NCI-H510A (cell line): ENCODE data around the gene UBA6.
A peak's percentile ranks its signal among the peaks of the same experiment; 100 is the strongest.

Source experiments
- DNase-seq: peaks from one replicate; lab custom pipeline; 2025; lab: John Stamatoyannopoulos, UW

The UBA6 gene

DNA sequence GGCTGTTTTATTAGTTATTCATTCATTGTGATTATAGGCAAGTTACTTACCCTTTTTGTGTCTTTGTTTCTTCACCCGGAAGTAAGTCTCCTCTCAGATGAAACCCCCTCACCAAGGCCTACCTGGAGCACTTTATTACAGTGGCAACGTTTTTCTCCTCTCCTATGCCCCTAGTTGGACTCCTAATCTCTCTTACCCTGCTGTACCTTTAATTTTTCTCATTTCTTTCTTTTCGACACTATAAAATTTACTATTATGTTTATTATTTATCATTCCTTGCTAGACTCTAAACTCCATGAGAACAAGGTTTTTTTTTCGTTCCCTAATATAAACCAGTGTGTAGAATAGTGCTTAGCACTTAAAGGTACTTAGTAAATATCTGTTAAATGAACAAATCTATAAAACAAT is 124.9 kb downstream of the UBA6 start:
- no peak for DNase-seq

DNA sequence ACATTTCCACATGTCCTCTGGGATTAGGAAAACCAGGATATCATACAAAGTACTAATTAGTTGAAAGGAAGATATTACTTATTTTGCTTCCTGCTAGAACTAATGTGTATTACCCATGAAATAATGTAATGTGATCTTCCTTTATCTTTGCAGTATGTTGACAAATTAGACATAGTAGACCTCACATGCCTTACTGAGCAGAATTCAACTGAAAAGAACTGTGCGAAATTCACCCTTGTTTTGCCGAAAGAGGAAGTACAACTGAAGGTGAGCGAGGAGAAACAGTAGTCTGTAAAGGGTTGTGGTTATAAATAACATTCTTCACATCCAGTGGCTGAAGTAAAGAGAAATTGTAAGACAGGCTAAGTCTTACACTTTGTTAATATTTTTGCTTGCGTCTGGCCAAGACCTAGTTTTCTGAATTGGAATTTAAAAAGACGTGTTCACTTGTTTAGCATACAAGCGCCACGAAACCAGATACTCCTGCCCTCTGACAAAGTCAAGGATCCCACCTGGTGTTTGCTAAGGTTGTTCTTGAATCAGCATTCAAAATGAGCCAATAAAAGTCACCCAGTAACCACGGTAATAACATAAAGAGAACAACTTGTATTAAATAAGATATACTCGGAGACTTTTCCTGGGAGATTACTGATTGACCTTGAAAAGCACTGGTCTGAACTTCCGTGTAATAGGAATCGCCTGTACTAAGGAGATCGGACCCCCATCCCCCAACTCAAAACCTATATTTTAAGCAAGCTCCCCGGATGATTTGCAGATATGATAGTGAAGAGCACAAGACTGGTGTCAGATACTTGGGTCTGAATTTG is 125.5 kb downstream of the UBA6 start:
- peak; percentile 75 for DNase-seq

DNA sequence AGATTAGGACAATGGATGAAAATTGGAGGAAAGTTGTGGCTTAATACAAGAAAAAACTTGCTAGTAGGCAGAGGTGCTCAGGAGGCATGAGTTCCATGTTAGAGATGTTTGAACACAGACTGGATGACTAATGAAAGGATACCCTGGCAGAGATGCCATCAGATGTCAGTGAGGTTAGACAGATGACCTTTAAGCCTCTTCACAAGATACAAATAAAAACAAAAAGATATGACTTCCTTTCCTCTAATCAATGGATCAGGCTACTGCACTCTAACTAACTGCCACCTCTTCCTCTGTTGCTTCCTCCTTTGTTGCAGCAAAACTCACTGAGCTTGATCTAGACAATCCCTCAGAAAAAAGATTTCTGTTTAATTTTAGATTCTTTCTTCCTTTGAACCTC is 127.8 kb downstream of the UBA6 start:
- no peak for DNase-seq

DNA sequence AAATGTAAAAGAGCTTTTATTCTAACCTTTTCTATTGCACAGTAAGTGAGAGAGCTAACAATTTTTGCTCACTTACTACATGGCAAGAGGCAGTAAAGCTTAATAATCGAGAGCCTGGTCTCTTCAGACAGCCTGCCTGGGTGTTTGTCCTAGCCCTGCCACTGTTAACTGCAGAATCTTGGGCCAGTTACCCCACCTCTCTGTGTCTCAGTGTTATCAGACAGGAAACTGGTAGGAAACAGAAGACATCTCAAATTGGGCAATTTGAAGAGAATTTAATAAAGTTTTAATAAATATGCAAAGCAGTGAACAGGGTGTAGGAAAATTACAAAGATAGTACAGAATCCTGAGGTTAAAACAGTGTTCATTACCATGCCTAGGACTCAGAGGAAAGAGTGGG is 129.0 kb downstream of the UBA6 start:
- DNase-seq, result no peak

DNA sequence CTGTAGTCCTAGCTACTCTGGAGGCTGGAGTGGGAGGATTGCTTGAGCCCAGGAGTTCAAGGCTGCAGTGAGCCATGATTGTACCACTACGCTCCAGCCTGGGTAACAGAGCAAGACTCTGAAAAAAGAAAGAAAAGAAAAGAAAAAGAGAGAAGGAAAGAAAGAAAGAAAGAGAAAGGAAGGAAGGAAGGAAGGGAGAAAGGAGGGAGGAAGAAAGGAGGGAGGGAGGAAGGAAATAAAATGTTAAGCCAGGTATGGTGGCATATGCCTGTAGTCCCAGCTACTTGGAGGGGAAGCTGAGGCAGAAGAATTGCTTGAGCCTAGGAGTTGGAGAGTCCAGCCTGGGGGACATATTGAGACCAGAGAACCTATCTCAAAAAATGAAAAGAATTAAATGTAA is 130.4 kb downstream of the UBA6 start:
- DNase-seq, result no peak

DNA sequence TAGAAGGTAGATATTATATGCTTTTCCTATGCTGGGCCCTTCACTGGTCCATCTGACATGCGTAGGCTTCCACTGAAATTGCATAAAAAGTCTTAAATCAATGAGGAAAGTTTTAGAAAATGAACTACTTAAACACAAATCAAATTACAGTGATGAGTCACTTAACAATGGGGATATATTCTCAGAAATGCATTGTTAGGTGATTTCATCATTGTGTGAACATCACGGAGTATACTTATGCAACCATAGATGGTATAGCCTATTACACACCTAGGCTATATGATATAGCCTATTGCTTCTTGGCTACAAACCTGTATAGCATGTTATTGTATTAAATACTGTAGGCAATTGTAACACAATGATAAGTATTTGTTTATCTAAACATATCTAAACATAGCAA is 132.1 kb downstream of the UBA6 start:
- DNase-seq, result no peak

DNA sequence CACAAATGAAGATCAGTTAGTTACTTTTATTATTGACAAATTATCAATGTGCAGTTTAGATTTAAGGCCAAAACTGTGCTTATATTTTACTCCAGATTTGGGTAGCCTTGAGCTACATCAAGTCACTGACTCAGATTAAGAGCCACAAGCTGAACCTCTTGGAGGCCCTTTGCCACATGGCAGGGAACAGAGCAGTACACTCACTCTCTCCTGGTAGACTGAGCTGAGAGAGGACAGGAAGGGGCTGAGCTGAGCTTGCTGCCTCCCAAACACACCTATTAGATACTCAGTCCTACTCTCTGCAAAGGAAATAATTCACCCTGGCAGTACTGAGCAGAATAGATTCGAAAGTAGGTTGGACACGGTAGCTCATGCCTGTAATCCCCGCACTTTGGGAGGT is 134.6 kb downstream of the UBA6 start:
- no peak for DNase-seq

DNA sequence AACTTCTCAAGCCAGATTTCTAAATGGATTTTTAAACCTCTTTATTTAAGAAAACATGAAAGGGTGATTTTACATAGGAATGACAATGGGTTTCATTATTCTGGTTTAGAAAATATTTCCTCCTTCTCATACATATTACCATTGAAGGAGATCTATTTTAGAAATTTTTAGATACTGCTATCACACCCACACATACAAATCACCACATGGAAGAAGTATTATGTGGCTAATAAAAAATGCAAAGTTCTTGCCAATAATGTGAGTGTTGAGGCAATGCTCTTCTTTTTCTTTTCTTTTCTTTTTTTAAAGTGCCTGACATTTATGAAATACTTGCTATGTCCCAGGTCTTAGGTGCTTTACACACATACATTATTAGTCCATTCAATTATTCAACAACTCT is 135.7 kb downstream of the UBA6 start:
- no peak for DNase-seq
